SKM-1 treated with dmso at 0.1 percent for 144 hours (cell line): ENCODE measurements around the gene MT1G.
"Not testable (repeated sequence)": the region's sequence is repeated elsewhere in the genome, so short reads cannot be mapped to it uniquely, and the experiment has no call there.

Experiments used
- DNase-seq: peaks from one replicate; lab custom pipeline; 2025; ENCODE audit not compliant: unreplicated experiment; lab: John Stamatoyannopoulos, UW

The MT1G gene

GRCh38 chr16:56665286-56666261 lies 2.3 kb downstream of the MT1G start:
- not testable (repeated sequence) for DNase-seq

DNA sequence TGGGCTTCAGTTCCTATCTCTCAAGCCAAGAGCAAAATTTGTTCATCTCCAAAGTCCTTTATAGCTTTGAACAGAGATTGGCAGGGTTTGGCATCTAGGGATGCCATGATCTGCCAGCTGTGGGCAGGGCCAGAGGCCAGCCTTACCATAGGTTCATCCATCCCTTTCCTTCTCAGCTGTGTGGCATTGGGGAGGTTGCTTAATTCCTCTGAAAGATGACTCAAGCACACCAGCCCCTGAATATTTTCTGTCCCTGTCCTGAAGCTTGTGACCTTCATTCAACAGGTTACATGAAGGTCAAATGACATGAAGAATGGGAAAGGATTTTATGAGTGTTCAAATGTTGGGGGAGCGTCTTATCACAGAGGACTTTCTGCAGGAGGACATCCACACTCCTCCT lies 3.4 kb downstream of the MT1G start:
- DNase-seq = no peak

- DNase-seq = no peak
Measured at GRCh38 chr16:56662357-56663354, 5.2 kb downstream of the MT1G start.

DNA sequence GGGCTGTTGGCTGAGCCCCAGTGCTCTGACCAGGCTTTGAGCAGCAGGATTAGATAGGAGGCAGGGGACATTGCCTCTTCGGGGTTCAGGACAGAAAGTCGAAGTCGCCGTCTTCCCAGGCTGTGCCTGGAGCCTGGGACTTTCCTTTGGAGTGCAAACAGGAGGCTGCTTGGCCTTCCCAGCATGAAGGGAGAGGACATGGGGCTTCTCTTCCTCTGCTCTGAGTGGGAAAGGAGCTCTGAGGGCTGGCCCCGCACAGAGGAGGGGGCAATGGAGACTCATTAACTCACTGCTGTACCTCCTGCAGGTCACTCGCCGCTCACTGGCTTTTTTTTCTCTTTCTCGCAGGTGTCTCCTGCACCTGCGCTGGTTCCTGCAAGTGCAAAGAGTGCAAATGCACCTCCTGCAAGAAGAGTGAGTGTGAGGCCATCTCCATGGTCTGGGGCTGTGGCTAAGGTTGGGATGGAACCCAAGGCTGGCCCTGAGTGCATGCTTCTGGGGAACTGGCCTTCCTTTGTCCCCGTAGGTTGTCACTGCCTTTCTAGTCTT lies 9.5 kb downstream of the MT1G start:
- DNase-seq = no peak

GRCh38 chr16:56657555-56658326 lies 10.1 kb downstream of the MT1G start, which contains the start of gene MT1F:
TSS of gene MT1F (plus strand) at chr16:56657959. CDS start at chr16:56658059, 100 bp downstream.
- DNase-seq = peak; percentile 35

GRCh38 chr16:56653218-56653617 lies 14.6 kb downstream of the MT1G start:
- no peak for DNase-seq

DNA sequence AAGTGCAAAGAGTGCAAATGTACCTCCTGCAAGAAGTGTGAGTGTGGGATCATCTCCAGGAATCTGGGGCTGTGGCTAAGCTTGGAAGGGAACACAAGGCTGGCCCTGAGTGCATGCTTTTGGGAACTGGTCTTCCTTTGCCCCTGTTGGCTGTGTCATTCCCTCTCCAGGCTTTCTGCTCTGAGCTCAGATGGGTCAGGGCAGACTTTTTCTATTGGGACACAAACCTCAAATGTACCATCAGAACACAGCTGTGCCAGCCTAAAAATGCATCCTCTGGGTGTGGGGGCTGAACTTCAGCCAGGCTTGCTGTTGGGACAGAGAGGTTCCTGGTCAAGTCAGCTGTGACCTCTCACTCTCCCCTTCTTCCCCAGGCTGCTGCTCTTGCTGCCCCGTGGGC lies 15.3 kb downstream of the MT1G start:
- no peak for DNase-seq

DNA sequence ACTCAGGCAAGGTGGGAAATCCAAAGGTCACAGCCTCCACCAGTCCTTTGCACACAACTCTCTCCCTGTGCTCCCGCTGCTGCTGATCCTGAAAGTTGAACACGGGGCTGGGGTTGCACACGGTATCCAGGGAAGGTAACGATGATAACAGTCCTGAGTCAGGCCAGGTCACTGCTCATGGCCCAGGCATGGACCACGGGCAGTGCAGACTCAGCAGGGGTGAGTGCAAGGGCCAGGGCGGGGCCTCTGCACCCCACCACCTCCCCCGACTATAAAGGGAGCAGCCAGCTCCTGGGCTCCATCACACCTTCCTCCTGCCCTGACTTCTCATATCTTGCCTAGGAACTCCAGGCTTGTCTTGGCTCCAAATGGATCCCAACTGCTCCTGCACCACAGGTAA lies 16.3 kb downstream of the MT1G start, which contains the start of gene MT1B:
Gene MT1B (plus strand): TSS at position 301 of the 400 bp plus-strand sequence. CDS start 68 bp downstream, at position 369.
- no peak for DNase-seq

DNA sequence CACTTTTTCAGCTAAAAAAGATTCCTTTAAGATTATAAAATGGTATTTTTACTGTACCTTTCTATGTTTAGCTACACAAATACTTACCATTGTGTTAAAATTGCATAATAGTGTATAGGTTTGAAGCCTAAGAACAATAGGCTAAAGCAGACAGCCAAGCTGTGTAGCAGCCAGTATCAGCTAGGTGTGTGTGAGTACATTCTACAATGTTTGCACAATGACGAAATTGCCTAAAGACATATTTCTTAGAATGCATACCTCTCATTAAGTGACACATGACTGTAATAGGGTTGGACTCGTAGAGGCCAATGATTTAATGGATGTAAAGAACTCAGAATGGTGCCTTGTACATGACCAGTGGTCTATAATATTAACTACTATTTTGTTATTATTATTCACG lies 18.0 kb downstream of the MT1G start:
- no peak for DNase-seq

- DNase-seq = no peak
Measured at GRCh38 chr16:56649271-56649670, 18.6 kb downstream of the MT1G start.

- no peak for DNase-seq
Measured at GRCh38 chr16:56647641-56648431, 20.0 kb downstream of the MT1G start.

DNA sequence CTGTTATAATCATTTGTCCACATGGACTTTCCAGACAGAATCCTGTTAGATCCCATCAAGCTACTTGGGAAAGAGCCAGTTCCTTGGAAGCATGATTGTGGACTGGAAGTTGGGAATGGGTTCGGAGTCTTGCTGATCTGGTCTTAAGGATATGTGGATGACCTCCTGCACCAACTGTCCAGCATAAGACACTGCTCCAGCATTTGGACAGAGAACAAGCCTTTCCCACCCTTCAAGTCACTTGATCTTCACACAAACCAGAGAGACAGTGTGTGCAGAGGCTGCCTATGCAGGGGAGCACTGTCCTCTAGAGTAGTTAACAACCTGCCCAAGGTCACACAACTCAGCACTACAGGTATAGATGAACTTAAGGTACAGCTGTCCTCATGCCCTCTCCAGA lies 22.0 kb downstream of the MT1G start:
- DNase-seq = no peak

DNA sequence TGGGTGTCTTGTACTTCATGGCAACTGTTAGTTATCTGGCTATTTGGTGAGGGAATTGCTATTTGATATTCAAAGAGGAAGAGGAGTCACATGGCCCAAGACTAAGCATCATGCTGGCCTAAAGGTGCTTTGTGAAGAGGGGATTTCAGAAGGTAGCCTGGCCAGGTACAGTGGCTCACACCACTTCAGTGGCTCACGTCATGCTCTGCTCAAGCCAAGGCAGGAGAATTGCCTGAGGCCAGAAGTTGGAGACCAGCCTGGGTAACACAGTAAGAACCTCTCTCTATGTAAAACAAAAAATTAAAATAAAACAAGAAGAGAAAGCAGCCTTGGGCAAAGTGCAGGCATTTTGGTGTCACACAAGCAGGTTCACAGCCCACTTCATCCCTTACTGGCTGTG lies 22.6 kb downstream of the MT1G start:
- DNase-seq = no peak

DNA sequence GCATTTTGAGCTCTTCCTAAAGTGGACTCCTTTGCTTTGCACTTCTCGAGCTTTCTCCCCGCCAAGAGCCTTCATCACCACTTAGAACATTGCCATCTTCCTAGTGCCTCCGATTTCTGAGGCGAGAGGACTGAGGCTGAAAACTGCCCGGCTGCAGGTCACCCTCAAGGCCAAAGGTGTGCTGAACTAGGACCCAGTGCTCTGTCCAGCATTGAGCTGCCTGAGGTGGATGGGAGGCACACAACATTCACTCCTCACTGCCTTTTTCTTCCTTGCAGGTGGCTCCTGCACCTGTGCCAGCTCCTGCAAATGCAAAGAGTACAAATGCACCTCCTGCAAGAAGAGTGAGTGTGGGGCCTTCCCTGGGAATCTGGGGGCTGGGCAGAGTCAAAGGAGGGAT lies 24.0 kb downstream of the MT1G start:
- DNase-seq = no peak

- DNase-seq = no peak
Measured at GRCh38 chr16:56643080-56643778, 24.6 kb downstream of the MT1G start.

DNA sequence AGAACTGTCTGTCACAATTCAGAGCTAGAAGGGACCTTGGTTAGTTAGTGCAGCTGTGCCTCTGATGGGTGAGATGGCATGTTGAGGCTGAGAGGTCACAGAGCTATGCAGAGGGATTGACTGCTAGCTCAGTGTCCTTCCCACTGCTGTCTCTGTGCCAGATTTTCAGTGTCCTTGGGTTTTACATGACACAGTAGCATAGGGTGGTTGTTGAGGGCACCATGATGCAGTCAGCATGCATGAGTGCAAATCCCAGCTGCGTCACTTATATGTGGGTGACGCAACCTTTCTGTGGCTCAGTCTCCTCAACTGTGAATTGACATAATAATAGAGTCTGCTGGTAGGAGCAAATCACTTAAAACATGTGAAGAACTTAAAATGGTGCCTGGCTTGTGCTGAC lies 26.7 kb downstream of the MT1G start:
- DNase-seq = no peak

GRCh38 chr16:56640076-56640475 lies 27.8 kb downstream of the MT1G start:
- no peak for DNase-seq

DNA sequence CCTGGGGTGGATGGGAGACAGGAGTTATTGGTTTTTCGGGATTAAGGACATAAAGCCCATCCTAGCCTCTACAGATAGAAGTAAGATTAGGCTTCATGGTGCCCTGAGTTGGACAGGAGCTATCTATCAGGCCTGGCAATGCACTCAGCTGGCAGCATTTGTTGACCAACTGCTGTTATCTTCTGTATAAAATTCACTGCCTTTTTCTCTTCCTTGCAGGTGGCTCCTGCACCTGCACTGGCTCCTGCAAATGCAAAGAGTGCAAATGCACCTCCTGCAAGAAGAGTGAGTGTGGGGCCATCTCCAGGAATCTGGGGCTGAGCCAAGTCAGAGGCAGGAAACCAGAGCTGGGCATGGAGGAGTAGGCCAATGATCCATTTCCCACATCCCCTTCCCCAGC lies 28.8 kb downstream of the MT1G start:
- DNase-seq = no peak
